Subcutaneous abdominal adipose tissue (tissue), 5 donors: Measurements from ENCODE around the gene ZNF648.

Experiments
- H3K27ac ChIP-seq: one replicate; pipeline ENCODE4 v1.7.0; 2013; ENCODE audit warnings: low read depth, mild to moderate bottlenecking, inconsistent platforms, low read length, moderate library complexity
- H3K27me3 ChIP-seq, 5 donors: one replicate each; pipeline ENCODE4 v1.7.0; 2013; ENCODE audit warnings: low read length in 5 of 5, inconsistent platforms in 1 of 5; ENCODE audit not compliant: control insufficient read depth in 5 of 5, insufficient read depth in 4 of 5
- H3K36me3 ChIP-seq, 5 donors: one replicate each; pipeline ENCODE4 v1.7.0; 2013; ENCODE audit warnings: low read length in 5 of 5; ENCODE audit not compliant: control insufficient read depth in 5 of 5, insufficient read depth in 5 of 5
- H3K4me1 ChIP-seq, 5 donors: one replicate each; pipeline ENCODE4 v1.7.0; 2013; ENCODE audit warnings: low read length in 5 of 5, mild to moderate bottlenecking in 3 of 5, moderate library complexity in 1 of 5; ENCODE audit not compliant: control insufficient read depth in 5 of 5, insufficient read depth in 5 of 5
- H3K4me3 ChIP-seq, 5 donors: one replicate each; pipeline ENCODE4 v1.7.0; 2013; ENCODE audit warnings: low read length in 5 of 5, low read depth in 1 of 5
- H3K9ac ChIP-seq, 5 donors: one replicate each; pipeline ENCODE4 v1.7.0; 2013; ENCODE audit warnings: low read length in 5 of 5, mild to moderate bottlenecking in 4 of 5, moderate library complexity in 3 of 5
- H3K9me3 ChIP-seq, 5 donors: one replicate each; pipeline ENCODE4 v1.7.0; 2013; ENCODE audit warnings: low read length in 5 of 5; ENCODE audit not compliant: control insufficient read depth in 5 of 5
- donor health status: healthy.
- donor health status: healthy.
- donor health status: healthy.
- donor health status: healthy.
- donor health status: healthy.

ZNF648 gene

DNA sequence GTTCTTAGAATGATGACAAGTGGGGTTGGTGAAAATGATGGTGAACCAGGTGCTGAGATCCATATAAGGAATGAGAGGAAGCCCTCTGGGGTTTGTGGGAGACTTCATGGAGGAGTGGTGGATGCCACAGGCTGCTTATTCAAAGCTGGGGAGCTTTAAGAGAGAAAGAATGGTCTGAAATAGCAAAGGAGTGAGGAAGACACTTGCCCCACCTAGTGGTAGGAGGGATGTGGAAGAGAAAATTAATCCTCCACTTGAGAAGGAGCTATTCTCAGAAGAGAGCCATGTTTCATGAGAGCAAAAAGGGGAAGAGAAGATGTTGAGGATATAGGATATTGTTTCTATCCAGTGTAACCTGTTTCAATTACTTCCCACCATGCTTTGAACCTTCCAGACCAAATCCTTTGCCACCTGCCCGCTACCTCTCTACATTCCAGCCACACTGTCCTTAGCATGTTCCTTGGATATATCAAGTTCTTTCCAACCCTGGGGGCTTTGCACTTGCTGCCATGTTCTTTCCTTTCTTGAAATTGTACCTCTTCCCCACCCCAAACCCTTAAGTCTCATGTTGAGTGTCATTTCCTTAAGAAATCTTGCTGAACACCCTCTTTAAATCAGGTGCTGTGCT, 19.6 kb upstream of the ZNF648 start:
- H3K9ac ChIP-seq = no peak overlapping the region

DNA sequence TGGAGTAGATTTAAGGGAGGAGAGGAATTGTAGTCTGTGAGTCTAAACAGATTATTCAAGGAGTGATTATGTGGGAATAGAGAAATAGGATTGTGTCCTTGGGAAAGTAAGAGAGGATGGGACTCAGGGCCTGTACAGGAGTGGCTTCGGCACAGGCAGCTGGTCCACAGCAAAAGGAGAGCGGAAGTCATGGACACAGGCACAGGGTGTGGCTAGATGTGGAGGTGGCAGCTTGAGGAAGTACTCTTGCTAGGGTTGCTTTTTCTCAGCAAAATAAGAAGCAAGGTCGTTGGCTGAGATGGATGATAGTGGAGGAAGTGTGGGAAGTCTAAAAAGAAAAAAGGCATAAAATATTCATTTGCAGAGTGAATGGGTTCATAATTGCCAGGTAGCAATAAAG, 18.5 kb upstream of the ZNF648 start:
- H3K27me3 ChIP-seq = no peaks in the 10 kb centered on the region
- no peak overlapping the region for H3K4me3 ChIP-seq

More for the DNA sequence above, 19.6 kb upstream of the ZNF648 start:
- Histone ChIP-seq H3K4me3 (no peak overlapping the region), H3K4me1 (peaks cover 0 to 7% (median 5%) of the 10 kb centered on the region in 5 donors), H3K27ac (no peak overlapping the region), H3K9me3 (no peaks in the 10 kb centered on the region), H3K36me3 (no peaks in the 10 kb centered on the region), H3K27me3 (no peaks in the 10 kb centered on the region)

GRCh38 chr1:182071924-182072323, 10.4 kb upstream of the ZNF648 start:
- Histone ChIP-seq H3K4me1 (no peaks in the 10 kb centered on the region), H3K9ac (no peak overlapping the region), H3K27ac (no peak overlapping the region), H3K4me3 (no peak overlapping the region), H3K27me3 (peaks cover 2 to 12% (median 11%) of the 10 kb centered on the region in 5 donors), H3K9me3 (no peaks in the 10 kb centered on the region), H3K36me3 (no peaks in the 10 kb centered on the region)

More for the DNA sequence above, 18.5 kb upstream of the ZNF648 start:
- no peak overlapping the region for H3K9ac ChIP-seq
- no peaks in the 10 kb centered on the region for H3K36me3 ChIP-seq
- peaks cover 0 to 7% (median 5%) of the 10 kb centered on the region in 5 donors for H3K4me1 ChIP-seq
- no peak overlapping the region for H3K27ac ChIP-seq
- no peaks in the 10 kb centered on the region for H3K9me3 ChIP-seq

DNA sequence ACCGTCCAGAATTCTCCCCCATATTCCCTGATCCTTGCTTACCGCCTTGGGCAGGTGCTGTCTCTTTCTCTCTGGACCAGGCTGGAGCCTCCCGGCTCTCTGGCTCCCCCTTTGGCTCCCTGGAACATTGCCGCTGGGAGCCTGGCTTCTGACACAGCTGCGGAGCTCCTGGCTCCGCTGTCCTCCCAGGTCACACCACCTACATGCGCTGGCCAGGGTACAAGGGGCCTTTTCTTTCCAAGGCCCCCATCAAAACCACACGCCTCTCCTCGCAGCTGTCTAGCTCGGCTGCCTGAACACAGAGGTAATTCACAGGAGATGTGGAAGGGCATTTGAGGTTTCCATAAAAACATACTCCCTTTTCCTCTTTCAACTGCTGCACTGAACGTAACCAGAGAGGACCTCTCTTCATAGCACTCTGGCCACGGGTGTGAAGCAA, 7.5 kb upstream of the ZNF648 start:
- Histone ChIP-seq H3K9ac (no peak overlapping the region), H3K27ac (no peak overlapping the region), H3K9me3 (no peaks in the 10 kb centered on the region), H3K4me3 (no peak overlapping the region), H3K4me1 (no peaks in the 10 kb centered on the region), H3K36me3 (no peaks in the 10 kb centered on the region), H3K27me3 (peaks cover 2 to 15% (median 10%) of the 10 kb centered on the region in 5 donors)

- no peaks in the 10 kb centered on the region for H3K4me1 ChIP-seq
- H3K27ac ChIP-seq = no peak overlapping the region
- no peaks in the 10 kb centered on the region for H3K9me3 ChIP-seq
- peaks cover 2 to 14% (median 12%) of the 10 kb centered on the region in 5 donors for H3K27me3 ChIP-seq
- H3K4me3 ChIP-seq = no peak overlapping the region
- H3K36me3 ChIP-seq = no peaks in the 10 kb centered on the region
- H3K9ac ChIP-seq = no peak overlapping the region
Observed at GRCh38 chr1:182066934-182067333, 5.4 kb upstream of the ZNF648 start.

DNA sequence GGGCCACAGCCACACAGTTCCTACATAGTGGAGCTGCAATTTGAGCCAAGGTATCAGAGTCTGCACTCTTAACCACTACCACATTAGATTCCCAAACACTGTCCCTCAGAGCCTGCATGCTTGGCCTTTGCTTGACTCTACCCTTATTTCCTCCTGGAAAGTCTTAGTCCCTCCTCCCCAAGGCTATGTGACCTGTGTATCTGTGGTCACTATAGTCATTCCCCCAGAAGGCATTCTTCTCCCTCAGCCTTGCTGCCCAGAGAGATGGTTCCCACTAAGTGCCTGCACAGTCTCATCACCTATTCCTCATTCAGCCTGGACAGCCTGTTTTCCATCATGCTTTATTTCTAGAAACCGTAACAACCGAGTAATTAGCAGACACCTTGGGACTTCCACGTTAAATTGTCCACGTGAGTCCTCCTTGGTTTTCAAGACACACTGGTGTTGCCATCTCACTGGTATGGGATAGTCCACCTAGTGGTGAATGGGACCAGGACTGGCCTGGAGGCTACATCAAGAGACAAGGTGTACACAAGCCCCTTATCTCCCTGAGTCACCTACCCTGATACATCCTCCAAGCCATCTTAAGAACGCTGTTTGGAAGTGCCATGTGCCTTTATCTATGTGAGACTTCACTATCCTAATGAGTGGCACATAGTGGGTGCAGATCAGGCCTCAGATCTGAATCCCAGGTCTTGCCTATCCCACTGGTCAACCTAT, 3.8 kb upstream of the ZNF648 start:
- no peaks in the 10 kb centered on the region for H3K36me3 ChIP-seq
- no peaks in the 10 kb centered on the region for H3K9me3 ChIP-seq
- H3K27me3 ChIP-seq = peaks cover 9 to 22% (median 12%) of the 10 kb centered on the region in 5 donors
- H3K4me1 ChIP-seq = no peaks in the 10 kb centered on the region
- H3K9ac ChIP-seq = no peak overlapping the region
- no peak overlapping the region for H3K4me3 ChIP-seq
- no peak overlapping the region for H3K27ac ChIP-seq

- Histone ChIP-seq H3K9ac (no peak overlapping the region), H3K9me3 (no peaks in the 10 kb centered on the region), H3K4me3 (no peak overlapping the region), H3K27me3 (peaks cover 6 to 17% (median 12%) of the 10 kb centered on the region in 5 donors), H3K27ac (no peak overlapping the region), H3K4me1 (no peaks in the 10 kb centered on the region), H3K36me3 (no peaks in the 10 kb centered on the region)
Observed at GRCh38 chr1:182064611-182065010, 3.1 kb upstream of the ZNF648 start.

- Histone ChIP-seq H3K9me3 (no peaks in the 10 kb centered on the region), H3K9ac (no peak overlapping the region), H3K4me1 (no peaks in the 10 kb centered on the region), H3K36me3 (no peaks in the 10 kb centered on the region), H3K27me3 (peaks cover 18 to 25% (median 23%) of the 10 kb centered on the region in 5 donors), H3K27ac (no peak overlapping the region), H3K4me3 (no peak overlapping the region)
Observed at GRCh38 chr1:182062223-182062622, 711 bp upstream of the ZNF648 start.

- peaks cover 22 to 36% (median 33%) of the 10 kb centered on the region in 5 donors for H3K27me3 ChIP-seq
Observed at GRCh38 chr1:182060877-182061276, 635 bp downstream of the ZNF648 start.

DNA sequence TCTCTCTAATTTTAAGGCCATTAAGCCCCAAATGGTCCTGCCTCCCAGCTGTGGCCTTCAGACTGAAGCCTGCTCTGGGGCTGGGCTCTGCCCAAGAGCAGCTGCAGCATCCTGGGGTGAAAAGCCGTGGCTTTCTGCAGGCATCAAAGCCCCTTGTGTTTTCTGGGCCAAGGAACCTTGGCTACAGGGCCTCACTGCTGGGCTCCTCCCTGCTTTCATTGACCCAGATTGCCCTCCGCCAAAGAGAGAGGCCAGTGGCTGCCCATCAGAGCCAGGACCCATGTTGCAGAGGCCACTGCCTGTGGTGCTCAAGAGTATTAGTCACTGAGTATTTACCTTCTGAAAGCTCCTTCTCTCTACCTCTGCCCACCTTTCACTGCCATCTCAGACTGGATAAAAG, 1.6 kb downstream of the ZNF648 start:
- Histone ChIP-seq H3K9me3 (no peaks in the 10 kb centered on the region), H3K36me3 (no peaks in the 10 kb centered on the region), H3K27ac (no peak overlapping the region), H3K4me3 (no peak overlapping the region), H3K27me3 (peaks cover 22 to 37% (median 33%) of the 10 kb centered on the region in 5 donors), H3K4me1 (peaks cover 0 to 4% (median 0%) of the 10 kb centered on the region in 5 donors), H3K9ac (no peak overlapping the region)

More at GRCh38 chr1:182060877-182061276, 635 bp downstream of the ZNF648 start:
- no peak overlapping the region for H3K4me3 ChIP-seq
- no peaks in the 10 kb centered on the region for H3K36me3 ChIP-seq
- H3K9me3 ChIP-seq = no peaks in the 10 kb centered on the region
- H3K9ac ChIP-seq = no peak overlapping the region
- no peak overlapping the region for H3K27ac ChIP-seq
- H3K4me1 ChIP-seq = peaks cover 0 to 4% (median 0%) of the 10 kb centered on the region in 5 donors
